Measurements from ENCODE around the gene NCR1.
"Not testable (repeated sequence)": the region's sequence is repeated elsewhere in the genome, so short reads cannot be mapped to it uniquely, and the experiment has no call there.

GRCh38 chr19:54863459-54863858 lies 42.5 kb upstream of the NCR1 start:
- not testable (repeated sequence) for TF ChIP-seq CTCF (IDR thresholded peaks at IDR 0.05; ENCODE audit: low read length); EZH2 (optimal IDR thresholded peaks at IDR 0.05; ENCODE audit: low read depth, low read length)
